Activated naive CD8-positive, alpha-beta T cell (primary cell): Measurements from ENCODE around the gene CCDC15.
"Not testable (repeated sequence)": the region's sequence is repeated elsewhere in the genome, so short reads cannot be mapped to it uniquely, and the experiment has no call there.

Experiments used
- H3K27ac Mint-ChIP-seq: one replicate; pipeline ENCODE4 v1.8.0; 2021; ENCODE audit warnings: mixed read lengths
- H3K27me3 Mint-ChIP-seq: one replicate; pipeline ENCODE4 v1.8.0; 2021; ENCODE audit warnings: mixed read lengths
- H3K36me3 Mint-ChIP-seq: one replicate; pipeline ENCODE4 v1.8.0; 2021; ENCODE audit warnings: mixed read lengths
- H3K4me1 Mint-ChIP-seq: one replicate; pipeline ENCODE4 v1.8.0; 2021; ENCODE audit warnings: low read depth, mixed read lengths
- H3K4me3 Mint-ChIP-seq: one replicate; pipeline ENCODE4 v1.8.0; 2021; ENCODE audit warnings: mild to moderate bottlenecking, mixed read lengths
- H3K9me3 Mint-ChIP-seq: one replicate; pipeline ENCODE4 v1.8.0; 2021; ENCODE audit warnings: low read depth, mixed read lengths

CCDC15 gene

GRCh38 chr11:125084057-125084416, 130.0 kb downstream of the CCDC15 start:
- H3K27ac Mint-ChIP-seq, result no peak overlapping the region
- no peaks in the 10 kb centered on the region for H3K4me1 Mint-ChIP-seq
- no peaks in the 10 kb centered on the region for H3K9me3 Mint-ChIP-seq
- no peak overlapping the region for H3K4me3 Mint-ChIP-seq
- H3K27me3 Mint-ChIP-seq, result no peaks in the 10 kb centered on the region
- H3K36me3 Mint-ChIP-seq, result no peaks in the 10 kb centered on the region

DNA sequence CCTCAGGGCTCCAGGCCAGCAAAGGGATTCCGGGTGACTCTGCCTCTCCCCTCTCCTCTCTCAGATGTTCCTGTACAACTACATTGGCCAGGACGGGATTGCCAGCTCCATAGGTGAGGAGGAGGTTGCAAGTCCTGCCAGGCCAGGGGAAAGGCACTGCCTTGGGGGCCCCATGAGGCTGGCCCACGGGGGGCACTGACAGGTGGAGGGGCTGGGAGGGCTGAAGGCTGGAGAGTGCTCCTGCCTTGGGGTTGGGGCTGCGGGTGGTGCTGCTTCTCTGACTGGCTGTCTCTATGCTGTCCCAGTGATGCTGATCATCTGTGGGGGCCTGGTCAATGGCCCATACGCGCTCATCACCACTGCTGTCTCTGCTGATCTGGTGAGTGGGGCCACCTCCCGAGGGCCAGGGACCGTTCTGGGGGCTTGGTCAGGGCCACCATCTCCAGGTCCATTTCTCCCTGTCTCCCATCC, 130.8 kb downstream of the CCDC15 start:
- no peak overlapping the region for H3K4me3 Mint-ChIP-seq
- H3K36me3 Mint-ChIP-seq, result no peaks in the 10 kb centered on the region
- no peaks in the 10 kb centered on the region for H3K27me3 Mint-ChIP-seq
- H3K27ac Mint-ChIP-seq, result no peak overlapping the region
- no peaks in the 10 kb centered on the region for H3K4me1 Mint-ChIP-seq
- no peaks in the 10 kb centered on the region for H3K9me3 Mint-ChIP-seq

- Mint-ChIP-seq H3K4me3 (no peak overlapping the region), H3K4me1 (peaks cover 2% of the 10 kb centered on the region), H3K36me3 (no peaks in the 10 kb centered on the region), H3K27me3 (no peaks in the 10 kb centered on the region), H3K27ac (no peak overlapping the region), H3K9me3 (no peaks in the 10 kb centered on the region)
Observed at GRCh38 chr11:125085301-125086081, 131.5 kb downstream of the CCDC15 start.

DNA sequence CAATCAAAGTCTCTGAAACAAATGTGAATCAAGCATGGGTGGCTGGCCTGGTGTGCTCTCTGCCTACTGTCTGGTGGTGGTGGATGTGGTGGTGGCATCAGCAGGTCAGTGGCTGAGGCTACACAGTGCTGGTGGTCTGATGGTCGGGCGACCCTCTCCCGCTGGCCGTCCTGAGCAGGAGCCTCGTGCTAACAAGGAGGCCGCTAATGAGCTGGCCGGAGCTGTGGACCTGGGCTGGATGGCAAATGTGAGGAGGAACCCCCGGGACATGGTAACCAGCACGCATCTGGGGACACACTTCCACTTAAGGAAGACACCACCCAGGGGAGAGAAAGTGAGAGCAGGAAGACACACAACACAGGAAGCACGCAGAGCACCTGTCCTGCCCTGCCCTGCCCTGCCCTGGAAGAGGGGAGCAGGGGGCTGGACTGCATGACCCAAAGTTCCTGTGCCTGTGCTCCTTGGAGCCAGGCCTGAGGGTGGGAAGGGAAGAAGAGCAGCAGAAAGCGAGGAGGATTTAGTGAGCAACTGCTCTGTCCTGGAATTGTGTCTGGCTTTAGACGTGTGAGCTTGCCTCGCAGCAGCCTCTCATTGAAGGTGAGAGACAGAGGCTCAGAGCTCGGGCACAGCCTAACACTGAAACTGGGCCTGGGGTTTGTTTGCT, 132.8 kb downstream of the CCDC15 start:
- Mint-ChIP-seq H3K4me1 (peaks cover 2% of the 10 kb centered on the region), H3K4me3 (no peak overlapping the region), H3K27ac (no peak overlapping the region), H3K27me3 (no peaks in the 10 kb centered on the region), H3K9me3 (no peaks in the 10 kb centered on the region), H3K36me3 (no peaks in the 10 kb centered on the region)

- no peaks in the 10 kb centered on the region for H3K27me3 Mint-ChIP-seq
- no peaks in the 10 kb centered on the region for H3K9me3 Mint-ChIP-seq
- H3K27ac Mint-ChIP-seq, result no peak overlapping the region
- no peak overlapping the region for H3K4me3 Mint-ChIP-seq
- peaks cover 2% of the 10 kb centered on the region for H3K4me1 Mint-ChIP-seq
- no peaks in the 10 kb centered on the region for H3K36me3 Mint-ChIP-seq
Observed at GRCh38 chr11:125088123-125088522, 134.1 kb downstream of the CCDC15 start.

DNA sequence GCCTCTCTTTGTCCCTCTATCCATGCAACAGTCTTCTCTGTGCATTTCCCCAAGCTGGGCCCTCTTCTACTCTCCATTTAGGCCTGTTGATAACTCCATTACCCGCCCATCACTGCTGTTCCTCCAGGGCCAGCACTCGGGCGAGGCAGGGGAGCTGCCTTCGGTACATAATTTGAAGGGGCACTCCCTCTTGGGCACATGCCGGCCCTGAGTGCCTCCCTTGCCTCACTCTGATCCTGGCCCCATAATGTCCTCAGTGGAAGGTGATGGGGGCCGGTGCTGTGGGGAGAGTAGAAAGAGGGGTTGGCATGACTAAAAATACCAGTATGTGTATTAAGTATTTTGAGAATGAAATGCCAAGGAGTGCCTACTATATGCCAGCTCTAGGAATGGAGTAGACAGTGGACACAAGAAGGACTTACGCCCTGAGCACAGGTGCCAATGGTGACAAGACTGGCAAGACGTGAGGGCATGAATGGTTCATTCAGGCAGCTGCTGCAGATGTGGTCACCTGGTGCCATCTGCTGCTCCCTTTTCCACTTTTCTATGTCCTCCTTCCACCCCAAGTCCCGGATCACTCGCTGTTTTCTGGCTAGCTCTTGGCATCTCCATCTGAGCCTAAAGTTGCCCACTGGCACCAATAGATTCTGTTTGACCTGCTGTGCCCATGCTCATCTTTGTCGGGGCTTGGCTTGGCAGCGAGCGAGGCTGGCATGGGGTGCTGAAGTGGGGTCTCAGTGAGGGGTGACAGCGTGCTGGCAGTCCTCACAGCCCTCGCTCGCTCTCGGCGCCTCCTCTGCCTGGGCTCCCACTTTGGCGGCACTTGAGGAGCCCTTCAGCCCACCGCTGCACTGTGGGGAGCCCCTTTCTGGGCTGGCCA, 134.8 kb downstream of the CCDC15 start:
- H3K4me1 Mint-ChIP-seq, result peaks cover 2% of the 10 kb centered on the region
- H3K27ac Mint-ChIP-seq, result no peak overlapping the region
- H3K9me3 Mint-ChIP-seq, result no peaks in the 10 kb centered on the region
- no peaks in the 10 kb centered on the region for H3K27me3 Mint-ChIP-seq
- peaks cover under 1% of the 10 kb centered on the region for H3K36me3 Mint-ChIP-seq
- H3K4me3 Mint-ChIP-seq, result no peak overlapping the region

DNA sequence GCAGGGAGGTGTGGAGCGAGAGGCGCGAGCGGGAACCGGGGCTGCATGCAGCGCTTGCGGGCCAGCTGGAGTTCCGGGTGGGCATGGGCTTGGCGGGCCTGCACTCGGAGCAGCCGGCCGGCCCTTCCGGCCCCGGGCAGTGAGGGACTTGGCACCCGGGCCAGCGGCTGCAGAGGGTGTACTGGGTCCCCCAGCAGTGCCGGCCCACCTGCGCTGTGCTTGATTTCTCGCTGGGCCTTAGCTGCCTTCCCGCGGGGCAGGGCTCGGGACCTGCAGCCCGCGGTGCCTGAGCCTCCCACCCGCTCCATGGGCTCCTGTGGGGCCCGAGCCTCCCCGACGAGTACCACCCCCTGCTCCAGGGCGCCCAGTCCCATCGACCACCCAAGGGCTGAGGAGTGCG, 135.5 kb downstream of the CCDC15 start:
- H3K4me3 Mint-ChIP-seq, H3K9me3 Mint-ChIP-seq, H3K4me1 Mint-ChIP-seq, H3K27ac Mint-ChIP-seq, H3K27me3 Mint-ChIP-seq, H3K36me3 Mint-ChIP-seq: not testable (repeated sequence)

GRCh38 chr11:125090151-125090550, 136.1 kb downstream of the CCDC15 start:
- H3K9me3 Mint-ChIP-seq, H3K4me1 Mint-ChIP-seq, H3K36me3 Mint-ChIP-seq, H3K4me3 Mint-ChIP-seq, H3K27ac Mint-ChIP-seq, H3K27me3 Mint-ChIP-seq: not testable (repeated sequence)

GRCh38 chr11:125090816-125091215, 136.8 kb downstream of the CCDC15 start:
- Mint-ChIP-seq H3K27me3 (no peaks in the 10 kb centered on the region), H3K27ac (no peak overlapping the region), H3K36me3 (peaks cover 2% of the 10 kb centered on the region), H3K9me3 (no peaks in the 10 kb centered on the region), H3K4me1 (peaks cover 2% of the 10 kb centered on the region), H3K4me3 (no peak overlapping the region)
